ENCODE measurements around the gene PMCH.
A peak's percentile ranks its signal among the peaks of the same experiment; 100 is the strongest.
"Not testable (repeated sequence)": the region's sequence is repeated elsewhere in the genome, so short reads cannot be mapped to it uniquely, and the experiment has no call there.

Gene PMCH, protein sequence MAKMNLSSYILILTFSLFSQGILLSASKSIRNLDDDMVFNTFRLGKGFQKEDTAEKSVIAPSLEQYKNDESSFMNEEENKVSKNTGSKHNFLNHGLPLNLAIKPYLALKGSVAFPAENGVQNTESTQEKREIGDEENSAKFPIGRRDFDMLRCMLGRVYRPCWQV

DNA sequence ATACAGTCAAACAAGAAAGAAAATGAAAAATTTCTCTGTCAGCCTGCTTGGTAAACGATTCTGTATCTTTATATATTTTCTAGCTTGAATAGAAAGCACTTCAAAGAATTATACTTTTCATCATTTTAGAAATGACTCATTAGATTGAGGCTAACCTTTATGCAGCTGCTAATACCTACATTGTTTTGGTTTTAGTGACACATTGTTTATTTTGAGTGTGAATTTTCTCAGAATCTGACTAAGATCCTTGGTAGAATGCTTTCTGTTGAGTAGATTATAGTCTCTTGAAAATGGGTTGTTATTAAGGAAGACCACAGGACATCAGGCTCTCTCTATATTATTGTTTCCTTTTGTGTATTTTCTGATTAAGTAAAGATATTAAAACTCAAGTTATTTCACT is at the start of gene PMCH:
Gene PMCH, minus strand, starts transcription at position 45 of the 400 bp plus-strand sequence. CDS start 63 bp downstream, outside the sequence.
- DNase-seq (ENCODE audit: low spot score), result no peak

DNA sequence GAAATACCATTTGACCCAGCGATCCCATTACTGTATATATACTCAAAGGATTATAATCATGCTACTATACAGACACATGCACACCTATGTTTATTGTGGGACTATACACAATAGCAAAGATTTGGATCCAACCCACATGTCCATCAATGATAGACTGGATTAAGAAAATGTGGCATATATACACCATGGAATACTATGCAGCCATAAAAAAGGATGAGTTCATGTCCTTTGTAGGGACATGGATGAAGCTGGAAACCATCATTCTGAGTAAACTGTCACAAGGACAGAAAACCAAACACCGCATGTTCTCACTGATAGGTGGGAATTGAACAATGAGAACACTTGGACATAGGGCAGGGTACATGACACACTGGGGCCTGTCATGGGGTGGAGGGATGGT is 43.2 kb upstream of the PMCH start:
- DNase-seq (ENCODE audit: low spot score), result not testable (repeated sequence)

DNA sequence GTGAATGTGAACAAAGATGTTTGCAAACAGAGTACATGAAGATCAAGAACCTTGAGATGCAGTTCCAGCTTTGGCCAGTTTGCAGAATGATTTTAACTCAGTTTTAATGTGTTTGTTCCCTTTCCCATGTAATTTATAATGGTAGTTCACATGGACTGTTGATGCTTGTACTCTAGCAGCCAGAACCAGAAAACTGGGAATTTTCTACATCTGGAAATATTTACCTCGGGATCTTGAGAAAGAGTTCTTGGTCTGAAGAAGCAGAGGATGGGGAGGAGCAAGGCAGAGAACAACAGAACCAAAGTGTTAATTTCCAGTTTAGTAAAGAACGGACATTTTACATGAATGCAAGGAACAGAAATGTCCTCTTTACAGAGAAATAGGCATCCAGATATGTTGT is 37.0 kb upstream of the PMCH start:
- no peak for DNase-seq (ENCODE audit: low spot score)

DNA sequence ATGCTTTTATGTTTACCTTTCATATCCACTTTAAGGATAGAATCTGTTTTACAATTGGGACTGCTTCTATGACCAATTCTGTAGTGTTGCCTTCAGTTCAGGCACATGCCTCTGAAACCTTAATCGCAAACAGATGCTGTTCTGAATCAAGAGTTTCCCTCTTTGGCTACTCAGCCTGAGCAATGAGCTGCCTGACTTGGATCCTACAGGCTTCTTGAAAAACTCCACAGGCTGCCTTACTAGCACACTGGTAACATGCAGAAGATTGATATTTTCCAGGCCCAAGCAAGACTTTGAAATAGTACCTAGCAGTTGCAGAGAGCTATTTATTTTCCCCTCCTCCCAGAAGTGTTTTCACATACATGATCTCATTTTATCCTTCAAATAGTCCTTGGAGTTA is 34.8 kb upstream of the PMCH start:
- DNase-seq (ENCODE audit: low spot score), result no peak

DNA sequence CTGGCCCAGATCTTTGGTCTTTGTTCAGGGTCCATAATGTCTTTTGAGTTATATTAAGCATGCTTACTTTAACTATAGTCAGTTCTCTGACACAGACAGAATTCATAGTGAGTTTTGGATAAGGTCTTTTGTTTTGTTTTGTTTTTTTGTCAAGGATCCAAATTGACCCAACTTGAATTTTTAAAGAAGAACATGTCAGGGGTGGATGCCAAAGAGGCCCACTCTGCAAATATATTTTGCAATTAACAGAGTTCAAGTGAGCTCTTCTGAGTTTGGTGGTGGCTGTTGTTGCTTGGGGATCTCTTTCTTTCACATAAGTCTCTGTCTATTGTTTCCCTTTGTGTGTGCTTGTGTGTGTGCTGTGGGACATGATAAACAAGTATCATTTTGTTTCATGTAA is 34.4 kb upstream of the PMCH start:
- no peak for DNase-seq (ENCODE audit: low spot score)

DNA sequence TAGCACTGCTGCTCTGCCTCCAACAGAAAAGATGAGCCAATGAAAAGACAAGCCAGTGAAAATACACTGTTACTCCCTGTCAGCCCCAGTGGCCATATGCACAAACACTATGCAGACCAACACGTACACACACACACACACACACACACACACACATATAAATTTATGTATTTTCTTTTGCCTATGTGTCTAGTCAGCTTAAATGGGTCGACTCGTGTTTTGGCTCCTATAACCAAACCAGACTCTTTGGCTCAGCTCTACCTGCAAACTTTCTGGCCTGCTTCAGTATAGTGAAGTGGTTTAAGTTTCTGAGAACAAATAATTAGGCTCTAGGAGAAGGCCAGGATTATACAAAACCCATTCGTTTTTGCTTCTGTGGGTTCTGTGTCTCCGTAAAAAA is 30.3 kb upstream of the PMCH start:
- no peak for DNase-seq (ENCODE audit: low spot score)

DNA sequence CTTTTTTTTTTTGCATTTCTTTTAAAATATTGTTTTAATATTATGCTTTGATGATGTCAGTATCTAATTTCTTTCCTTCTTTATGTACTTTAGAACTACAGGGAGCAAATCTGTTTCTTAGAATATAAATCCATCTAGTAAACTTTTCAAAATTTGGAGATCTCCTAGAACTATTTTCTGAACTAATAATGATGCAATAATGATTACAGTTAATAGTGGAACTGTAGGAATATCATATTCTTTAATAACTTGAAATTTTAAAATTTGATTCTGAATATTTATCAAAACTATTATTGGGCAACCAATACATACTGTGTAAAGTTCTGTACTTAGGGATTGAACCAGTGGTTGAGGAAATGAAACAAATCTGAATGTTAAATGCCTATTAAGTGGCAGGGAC is 23.1 kb upstream of the PMCH start:
- no peak for DNase-seq (ENCODE audit: low spot score)

DNA sequence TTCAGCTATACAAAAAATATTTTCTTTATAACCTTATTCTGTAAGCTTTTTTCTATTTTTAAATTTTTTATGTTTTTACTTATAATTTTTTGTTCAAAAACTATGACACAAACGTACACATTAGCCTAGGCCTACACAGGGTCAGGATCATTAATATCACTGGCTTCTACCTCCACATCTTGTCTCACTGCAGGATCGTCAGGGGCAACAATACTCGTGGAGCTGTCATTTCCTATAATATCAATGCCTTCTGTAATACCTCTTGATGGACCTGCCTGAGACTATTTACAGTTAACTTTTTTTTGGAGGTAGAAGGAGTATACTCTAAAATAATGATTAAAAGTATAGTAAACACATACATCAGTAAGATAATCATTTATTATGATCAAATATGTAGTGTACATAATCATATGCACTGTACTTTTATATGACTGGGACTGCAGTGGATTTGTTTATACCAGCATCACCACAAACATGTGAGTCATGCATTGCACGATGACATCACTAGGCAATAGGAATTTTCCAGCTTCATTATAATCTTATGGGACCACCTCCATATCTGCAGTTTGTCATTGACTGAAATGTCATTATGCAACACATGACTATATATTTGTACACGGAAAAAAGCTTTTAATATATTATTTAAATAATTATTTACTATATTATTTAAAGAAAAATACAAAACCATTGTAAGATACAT is 18.5 kb upstream of the PMCH start:
- no peak for DNase-seq (ENCODE audit: low spot score)

DNA sequence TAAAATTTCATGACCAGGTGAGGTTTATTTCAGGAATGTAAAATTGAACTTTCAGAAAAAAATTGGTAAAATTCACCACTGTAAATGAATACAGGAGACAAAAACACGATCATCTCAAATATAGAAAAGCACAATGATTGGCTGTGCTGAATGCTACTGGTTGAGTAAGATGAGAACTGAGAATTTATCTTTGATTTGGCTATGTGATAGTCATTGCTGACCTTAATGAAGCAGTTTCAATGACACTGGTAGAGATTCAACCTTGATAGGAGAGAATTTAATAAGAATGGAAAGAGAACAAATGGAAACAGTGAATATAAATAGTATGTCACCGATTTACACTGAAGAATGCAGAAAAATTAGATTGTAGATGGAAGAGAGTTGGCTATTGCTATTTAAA is 6.4 kb upstream of the PMCH start:
- no peak for DNase-seq (ENCODE audit: low spot score)

DNA sequence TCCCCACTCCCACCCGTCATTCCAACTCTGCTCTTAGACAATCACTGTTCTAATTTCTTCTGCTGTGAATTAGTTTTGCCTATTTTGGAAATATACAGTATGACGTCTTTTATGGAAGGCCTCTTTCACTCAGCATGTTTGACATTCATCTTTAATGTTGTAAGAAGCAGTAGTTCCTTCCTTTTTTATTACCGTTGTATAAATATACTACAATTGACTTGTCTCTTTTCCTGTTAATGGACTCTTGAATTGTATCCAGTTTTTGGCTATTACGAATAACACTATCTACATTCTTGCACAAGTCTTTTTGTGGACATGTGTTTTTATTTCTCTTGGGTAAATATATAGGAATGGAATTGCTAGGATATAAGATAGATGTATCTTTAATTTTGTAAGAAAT is 4.9 kb upstream of the PMCH start:
- no peak for DNase-seq (ENCODE audit: low spot score)

DNA sequence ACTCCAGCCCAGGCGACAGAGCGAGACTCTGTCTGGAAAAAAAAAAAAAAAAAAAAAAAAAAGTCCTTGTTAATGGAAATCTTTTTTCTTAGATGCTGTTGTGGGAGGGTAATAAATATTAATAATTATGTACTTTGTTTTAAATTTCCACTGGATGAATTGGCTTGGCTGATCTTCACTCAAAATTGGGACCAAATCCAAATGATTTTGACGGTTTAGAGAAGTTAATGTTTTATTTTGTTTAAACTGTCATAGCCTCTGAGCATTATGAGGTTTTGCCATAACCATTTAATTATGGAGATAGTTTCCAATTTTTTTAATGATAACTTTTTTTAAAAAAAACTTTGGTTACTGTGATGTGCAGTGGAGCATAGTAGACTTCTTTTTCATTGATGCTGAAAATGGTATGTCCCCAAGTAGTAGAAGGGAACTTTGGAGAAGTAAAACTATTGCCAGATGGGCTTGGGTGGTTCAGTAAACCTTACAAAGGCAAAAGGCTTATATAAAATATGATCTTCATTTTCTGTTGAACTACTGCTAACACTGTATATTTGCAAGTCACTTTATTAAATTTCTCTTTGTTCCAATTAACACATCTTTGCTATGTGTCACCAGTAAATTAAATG is 3.9 kb upstream of the PMCH start:
- no peak for DNase-seq (ENCODE audit: low spot score)

DNA sequence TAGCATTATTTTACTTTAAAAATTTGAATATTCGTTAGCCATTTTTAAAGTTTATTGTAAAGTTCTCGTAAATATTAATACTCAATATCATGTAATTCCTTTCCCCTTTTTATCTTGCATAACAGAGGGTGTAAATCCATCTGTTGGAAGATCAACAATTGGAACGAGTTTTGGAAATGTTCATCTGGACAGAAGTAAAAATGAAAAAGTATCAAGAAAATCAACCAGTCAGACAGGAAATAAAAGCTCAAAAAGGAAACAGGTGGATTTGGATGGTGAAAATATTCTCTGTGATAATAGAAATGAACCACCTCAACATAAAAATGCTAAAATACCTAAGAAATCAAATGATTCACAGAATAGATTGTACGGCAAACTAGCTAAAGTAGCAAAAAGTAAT is 1.8 kb downstream of the PMCH start:
- no peak for DNase-seq (ENCODE audit: low spot score)

DNA sequence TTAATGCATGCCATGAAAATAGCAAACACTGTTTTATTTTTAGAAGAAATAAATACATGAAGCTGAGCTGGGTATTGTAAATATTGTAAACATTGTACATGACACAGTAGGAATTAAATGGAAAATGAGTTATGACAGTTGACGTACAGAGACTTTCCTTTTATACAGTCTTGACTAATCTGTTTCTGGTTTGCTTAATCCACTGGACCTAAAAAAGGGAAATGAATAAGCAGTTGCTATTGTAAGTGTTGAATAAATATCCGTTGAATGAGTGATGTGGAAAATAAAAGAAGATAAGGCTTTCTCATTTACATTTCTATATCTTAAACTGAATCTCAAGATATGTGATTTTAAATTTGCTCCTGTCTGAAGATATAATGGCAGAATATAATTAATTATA is 15.0 kb downstream of the PMCH start:
- no peak for DNase-seq (ENCODE audit: low spot score)

DNA sequence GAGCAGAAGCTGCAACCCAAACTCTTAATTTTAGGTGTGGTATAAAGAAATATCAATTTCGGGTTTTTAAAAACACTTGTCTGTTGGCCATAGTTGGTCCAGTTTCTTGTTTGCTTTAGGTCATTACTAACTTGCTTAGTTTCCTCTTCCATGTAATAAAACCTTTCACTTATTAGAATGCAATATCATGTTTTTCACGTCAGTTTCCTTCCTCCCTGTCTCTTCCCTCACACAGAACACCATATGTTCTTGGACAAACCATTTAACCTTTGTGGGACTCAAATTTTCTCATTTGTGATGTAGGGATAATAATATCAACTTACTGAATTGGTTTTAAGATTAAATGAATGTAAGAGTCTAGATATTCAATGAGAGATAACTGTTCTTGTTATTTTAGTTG is 22.9 kb downstream of the PMCH start:
- DNase-seq (ENCODE audit: low spot score), result no peak

DNA sequence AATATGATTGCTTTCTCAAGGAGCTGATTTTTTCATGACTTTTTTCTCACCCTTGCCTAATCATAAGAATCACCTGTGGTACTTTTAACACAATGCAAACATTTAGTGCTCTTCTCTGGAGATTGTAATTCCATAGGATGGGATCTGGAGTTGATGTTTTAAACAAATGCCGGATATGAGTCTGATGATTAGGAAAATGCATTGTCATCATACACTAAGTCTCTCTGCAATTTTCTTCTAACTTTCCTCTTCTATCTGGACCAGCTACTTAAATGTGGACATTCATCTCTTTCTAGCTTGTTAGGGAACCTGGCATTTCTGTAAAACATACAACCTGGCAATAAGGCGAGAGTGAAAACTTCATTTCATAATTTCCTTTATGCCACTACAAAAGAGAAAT is 23.5 kb downstream of the PMCH start:
- no peak for DNase-seq (ENCODE audit: low spot score)

DNA sequence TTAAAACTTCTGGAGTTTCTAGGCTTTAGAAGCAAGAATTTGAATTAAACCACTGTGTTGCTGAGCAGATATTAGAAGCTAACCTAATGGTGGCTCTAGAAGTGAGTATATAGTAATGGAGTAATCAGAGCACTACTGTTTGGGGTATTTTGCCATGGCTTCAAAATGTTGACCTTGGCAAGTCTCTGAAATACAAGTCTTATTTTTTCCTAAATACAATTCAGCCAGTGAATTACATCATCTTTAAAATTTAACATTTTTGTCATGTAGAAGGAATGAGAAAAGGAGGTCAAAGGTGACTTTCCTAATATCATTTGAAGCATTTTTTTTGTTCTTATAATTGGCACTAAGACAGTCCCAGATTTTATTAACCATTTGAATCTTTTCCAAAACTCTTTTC is 25.2 kb downstream of the PMCH start:
- DNase-seq (ENCODE audit: low spot score), result no peak

DNA sequence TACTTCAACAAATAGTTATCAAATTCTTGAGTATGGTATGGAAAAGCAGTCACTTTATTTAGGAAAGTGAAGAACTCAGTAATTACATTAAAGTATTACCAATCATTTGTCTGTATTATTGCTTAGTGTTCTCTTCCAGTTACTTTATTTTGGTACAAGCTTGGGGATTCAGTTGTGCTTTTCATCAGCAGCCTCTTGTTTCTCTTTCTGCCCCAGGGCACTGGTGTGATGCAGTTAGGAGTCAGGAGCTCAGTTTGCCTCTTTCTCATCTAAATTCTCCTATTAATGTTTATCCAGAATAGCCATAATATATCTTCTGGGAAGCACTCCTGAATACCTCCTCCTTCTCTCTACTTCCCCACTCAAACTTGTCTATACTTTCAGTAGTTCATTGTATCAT is 25.7 kb downstream of the PMCH start:
- no peak for DNase-seq (ENCODE audit: low spot score)

DNA sequence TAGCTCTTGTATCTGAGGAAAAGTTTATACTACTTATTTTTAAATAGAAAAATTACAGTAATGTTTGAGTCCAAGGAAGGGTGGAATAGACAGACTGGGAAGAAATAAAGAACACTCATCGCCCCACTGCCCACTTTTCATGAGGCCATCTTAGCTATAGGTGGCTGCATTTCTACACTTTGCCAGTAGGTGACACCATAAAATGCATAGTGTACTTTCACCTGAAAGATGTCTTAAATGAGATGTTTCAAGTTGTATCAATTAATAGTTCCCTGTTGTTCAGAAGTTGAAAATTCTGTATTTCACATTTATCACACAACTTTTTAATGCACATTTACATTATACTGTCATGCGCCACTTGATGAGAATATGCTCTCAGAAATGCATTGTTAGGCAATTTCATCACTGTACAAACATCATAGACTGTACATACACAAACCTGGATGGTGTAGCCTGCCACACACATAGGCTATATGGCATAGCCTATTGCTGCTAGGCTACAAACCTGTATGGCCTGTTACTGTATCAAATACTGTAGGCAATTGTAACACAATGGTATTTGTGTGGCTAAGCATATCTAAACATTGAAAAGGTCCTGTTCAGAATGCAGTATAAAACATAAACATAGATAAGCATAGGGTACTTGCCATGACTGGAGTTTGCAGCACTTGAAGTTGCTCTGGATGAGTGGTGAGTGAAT is 27.6 kb downstream of the PMCH start:
- peak; percentile 51 for DNase-seq (ENCODE audit: low spot score)

DNA sequence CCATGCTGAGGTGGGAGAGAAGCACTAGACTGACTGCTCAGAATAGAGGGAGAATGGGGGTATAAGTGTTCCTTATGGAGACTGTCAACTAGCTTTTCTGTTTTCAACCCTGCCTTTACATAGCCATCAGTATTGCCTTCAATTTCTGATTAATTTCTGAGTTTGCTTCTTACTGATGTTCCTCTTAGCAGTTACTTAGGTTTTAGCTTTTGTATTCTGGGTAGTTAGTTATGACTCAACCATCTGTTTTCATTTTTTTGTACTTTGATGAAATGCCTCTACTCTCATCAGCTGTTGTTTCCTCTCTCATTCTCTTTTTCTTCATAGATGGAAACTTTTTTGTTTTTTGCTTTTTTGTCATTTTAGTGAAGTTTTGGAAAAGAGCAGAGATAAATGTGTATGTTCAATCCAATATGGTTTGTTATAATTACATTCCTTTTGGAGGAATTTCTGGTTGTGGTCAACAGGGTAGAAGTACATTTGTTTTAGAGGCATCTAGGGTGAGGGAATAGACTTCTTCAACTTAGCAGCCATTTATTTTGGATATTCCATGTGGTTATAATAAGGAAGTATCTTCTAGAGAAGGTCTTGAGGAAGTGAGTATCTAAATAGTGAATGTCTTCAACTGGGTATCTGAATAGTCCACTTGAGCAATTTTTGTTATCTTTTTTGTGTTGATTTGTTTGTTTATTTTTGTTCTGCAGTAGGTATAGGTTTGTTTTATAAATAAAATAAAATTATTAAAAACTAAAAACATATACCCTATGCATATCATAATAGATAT is 29.6 kb downstream of the PMCH start:
- no peak for DNase-seq (ENCODE audit: low spot score)

DNA sequence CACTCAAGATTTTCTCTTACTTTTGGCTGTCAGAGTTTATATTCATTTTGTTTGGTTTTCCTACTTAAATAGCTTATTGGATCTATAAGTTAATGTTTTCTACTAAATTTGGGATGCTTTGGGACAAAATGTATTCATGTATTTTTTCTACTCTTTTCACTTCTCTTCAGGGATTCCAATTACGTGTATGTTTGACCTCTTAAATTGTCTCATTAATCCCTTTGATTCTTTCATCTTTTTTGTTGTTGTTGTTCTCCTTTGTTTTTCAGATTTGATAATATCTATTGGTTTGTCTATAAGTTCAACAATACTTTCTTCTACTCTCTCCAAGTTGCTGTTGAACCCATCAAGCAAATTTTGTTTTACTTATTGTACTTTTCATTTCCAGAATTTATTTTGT is 34.2 kb downstream of the PMCH start:
- no peak for DNase-seq (ENCODE audit: low spot score)

DNA sequence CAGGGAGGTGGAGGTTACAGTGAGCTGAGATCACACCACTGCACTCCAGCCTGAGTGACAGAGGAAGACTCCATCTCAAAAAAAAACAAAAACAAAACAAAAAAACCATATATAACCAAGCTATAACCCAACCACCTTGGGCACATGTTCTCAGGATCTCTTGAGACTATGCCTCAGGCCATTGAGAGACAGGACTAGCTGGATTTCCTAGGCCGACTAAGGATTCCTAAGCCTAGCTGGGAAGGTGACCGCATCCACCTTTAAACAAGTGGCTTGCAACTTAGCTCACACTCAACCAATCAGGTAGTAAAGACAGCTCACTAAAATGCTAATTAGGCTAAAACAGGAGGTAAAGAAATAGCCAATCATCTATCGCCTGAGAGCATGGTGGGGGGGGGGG is 42.4 kb downstream of the PMCH start:
- DNase-seq (ENCODE audit: low spot score), result not testable (repeated sequence)

DNA sequence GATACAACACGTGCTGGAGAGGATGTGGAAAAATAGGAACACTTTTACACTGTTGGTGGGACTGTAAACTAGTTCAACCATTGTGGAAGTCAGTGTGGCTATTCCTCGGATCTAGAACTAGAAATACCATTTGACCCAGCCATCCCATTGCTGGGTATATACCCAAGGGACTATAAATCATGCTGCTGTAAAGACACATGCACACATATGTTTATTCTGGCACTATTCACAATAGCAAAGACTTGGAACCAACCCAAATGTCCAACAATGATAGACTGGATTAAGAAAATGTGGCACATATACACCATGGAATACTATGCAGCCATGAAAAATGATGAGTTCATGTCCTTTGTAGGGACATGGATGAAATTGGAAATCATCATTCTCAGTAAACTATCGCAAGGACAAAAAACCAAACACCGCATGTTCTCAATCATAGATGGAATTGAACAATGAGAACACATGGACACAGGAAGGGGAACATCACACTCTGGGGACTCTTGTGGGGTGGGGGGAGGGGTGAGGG is 50.5 kb downstream of the PMCH start:
- DNase-seq (ENCODE audit: low spot score), result not testable (repeated sequence)
